B cell (primary cell): Measurements from ENCODE around the gene ARHGEF33. TPM values are rescaled to one million over a fixed set of nuclear protein-coding genes. Genes with fewer than 3 reads are reported as not detected.

ENCODE experiments used
- ATAC-seq: fragments of 200-7000 bp; cut with Tn5 transposase; one replicate; pipeline ENCODE4 v1.10.0; 2021; ENCODE audit warnings: low read depth, mild to moderate bottlenecking, moderate number of reproducible peaks, moderate library complexity
- CTCF ChIA-PET: fragments of 350-600 bp; sonication (Branson Sonifier 250); formaldehyde crosslinking; loops from one replicate; lab custom pipeline; 2021; ENCODE audit warnings: antibody characterized with exemption, inconsistent platforms; lab: Charles Lee
- POLR2A ChIA-PET: fragments of 350-600 bp; sonication (Branson Sonifier 250); formaldehyde crosslinking; loops from one replicate; lab custom pipeline; 2021; ENCODE audit warnings: antibody characterized with exemption; lab: Charles Lee
- DNase-seq: peaks from one replicate; pipeline ENCODE4 v3.0.0; 2013
- H2AFZ ChIP-seq: 2 replicates; pipeline ENCODE4 v1.6.1; 2012; ENCODE audit warnings: mild to moderate bottlenecking, low read depth, low read length; ENCODE audit not compliant: insufficient read depth, poor library complexity, severe bottlenecking
- H3K27ac ChIP-seq, 2 donors: 1 replicate in 1 of 2; 2 replicates in 1 of 2; pipeline ENCODE4 v1.5.1; 2012 to 2013; ENCODE audit warnings: low read length in 2 of 2, mild to moderate bottlenecking in 2 of 2, moderate library complexity in 1 of 2
- H3K27me3 ChIP-seq, 4 experiments: fragments of 200-600 bp in 1 of 4; sonication (generic) in 1 of 4; replicated peaks in 1 of 4; 1 replicate in 2 of 4; 2 replicates in 2 of 4; pipeline versions ENCODE4 v1.6.1 to v1.7.0; 2013 to 2016; ENCODE audit warnings: low read length in 3 of 4, mild to moderate bottlenecking in 2 of 4, mixed read lengths in 1 of 4, moderate library complexity in 1 of 4; ENCODE audit not compliant: insufficient read depth in 4 of 4, control insufficient read depth in 3 of 4; ENCODE audit errors: control extremely low read depth in 1 of 4
- H3K36me3 ChIP-seq, 2 experiments: replicated peaks in 1 of 2; 1 replicate in 1 of 2; 2 replicates in 1 of 2; pipeline versions ENCODE4 v1.6.1 to v1.7.1; 2013; ENCODE audit warnings: low read length in 1 of 2; ENCODE audit not compliant: insufficient read depth in 2 of 2, control insufficient read depth in 1 of 2; ENCODE audit errors: control extremely low read depth in 1 of 2, extremely low read depth in 1 of 2
- H3K4me1 ChIP-seq, 2 donors: fragments of 200-600 bp in 1 of 2; sonication (generic) in 1 of 2; 1 replicate in 1 of 2; 2 replicates in 1 of 2; pipeline versions ENCODE4 v1.5.1 to v1.6.1; 2013 to 2017; ENCODE audit warnings: low read length in 2 of 2; ENCODE audit not compliant: control insufficient read depth in 2 of 2, insufficient read depth in 2 of 2
- H3K4me2 ChIP-seq: replicated peaks from 2 replicates; pipeline ENCODE3; 2012; ENCODE audit warnings: mild to moderate bottlenecking, low read depth, low read length; ENCODE audit not compliant: poor library complexity, severe bottlenecking
- H3K4me3 ChIP-seq, 5 experiments: fragments of 200-600 bp in 1 of 5; sonication (generic) in 1 of 5; 1 replicate in 3 of 5; 2 replicates in 2 of 5; pipeline versions ENCODE4 v1.5.1 to v1.7.0; 2011 to 2016; ENCODE audit warnings: low read length in 4 of 5, mild to moderate bottlenecking in 4 of 5, low read depth in 2 of 5, control low read depth in 1 of 5, moderate library complexity in 1 of 5; ENCODE audit not compliant: insufficient read depth in 1 of 5; ENCODE audit errors: control extremely low read depth in 1 of 5, extremely low read depth in 1 of 5
- H3K79me2 ChIP-seq: fragments of 200-600 bp; sonication (generic); one replicate; pipeline ENCODE4 v1.6.0; 2016; ENCODE audit warnings: low read length; ENCODE audit not compliant: control insufficient read depth, insufficient read depth
- H3K9ac ChIP-seq: fragments of 200-600 bp; sonication (generic); 2 replicates; pipeline ENCODE4 v1.6.1; 2017; ENCODE audit warnings: mild to moderate bottlenecking, low read length, moderate library complexity
- H3K9me3 ChIP-seq, 3 donors: one replicate each; pipeline versions ENCODE4 v1.6.1 to v1.7.1; 2013; ENCODE audit warnings: low read length in 2 of 3; ENCODE audit not compliant: control insufficient read depth in 2 of 3, insufficient read depth in 1 of 3; ENCODE audit errors: control extremely low read depth in 1 of 3
- H4K20me1 ChIP-seq: 2 replicates; pipeline ENCODE4 v1.6.0; 2012; ENCODE audit warnings: mild to moderate bottlenecking, low read length; ENCODE audit not compliant: insufficient read depth, control insufficient read depth, poor library complexity, severe bottlenecking
- H3K27ac Mint-ChIP-seq: one replicate; pipeline ENCODE4 v1.8.0; 2021; ENCODE audit warnings: mixed read lengths
- H3K27me3 Mint-ChIP-seq: one replicate; pipeline ENCODE4 v1.8.0; 2021; ENCODE audit warnings: mixed read lengths
- H3K4me1 Mint-ChIP-seq: one replicate; pipeline ENCODE4 v1.8.0; 2021; ENCODE audit warnings: mixed read lengths
- H3K4me3 Mint-ChIP-seq: one replicate; pipeline ENCODE4 v1.8.0; 2021; ENCODE audit warnings: mixed read lengths
- H3K9me3 Mint-ChIP-seq: one replicate; pipeline ENCODE4 v1.8.0; 2022; ENCODE audit warnings: mixed read lengths; ENCODE audit not compliant: insufficient read depth
- EZH2 ChIP-seq: IDR thresholded peaks from 2 replicates; pipeline ENCODE4 v1.6.1; 2012; ENCODE audit warnings: borderline replicate concordance, low read depth, mild to moderate bottlenecking, moderate library complexity, low read length; ENCODE audit not compliant: insufficient read depth, poor library complexity, severe bottlenecking
- WGBS: methylation state at CpG from one replicate; pipeline ENCODE4 v1.1.5; 2013; ENCODE audit warnings: missing lambda C conversion rate; ENCODE audit not compliant: insufficient coverage; 5-methylcytosine and 5-hydroxymethylcytosine counted together
- intact Hi-C: fragments of 100-400 bp; cut with micrococcal nuclease; formaldehyde crosslinking; loops from one replicate; pipeline ENCODE4 v1.10.0; 2022
- polyA plus RNA-seq: library from polyadenylated mRNA; depleted of rRNA; stranded (reverse); fragments of >200 nt; gene quantifications from 2 replicates; pipeline ENCODE4 v1.2.3, GENCODE V29; 2012
- total RNA-seq, 2 donors: library from RNA; stranded (reverse); fragments of 120-200 nt in 1 of 2; gene quantifications; 1 replicate in 1 of 2; 2 replicates in 1 of 2; pipeline versions ENCODE4 v1.2.3 to v1.2.4, GENCODE V29; 2013 to 2022
- TF ChIP-seq, protein P1 (sequence below): fragments of 200-600 bp; IDR thresholded peaks from one replicate; pipeline ENCODE4 v1.8.0; 2022; ENCODE audit warnings: antibody characterized with exemption, mild to moderate bottlenecking

Gene ARHGEF33
- total and polyA plus RNA-seq, 2 donors (not counting 1 experiment from before 2014, with no cell fraction given), result 0.04 to 0.20 TPM

DNA sequence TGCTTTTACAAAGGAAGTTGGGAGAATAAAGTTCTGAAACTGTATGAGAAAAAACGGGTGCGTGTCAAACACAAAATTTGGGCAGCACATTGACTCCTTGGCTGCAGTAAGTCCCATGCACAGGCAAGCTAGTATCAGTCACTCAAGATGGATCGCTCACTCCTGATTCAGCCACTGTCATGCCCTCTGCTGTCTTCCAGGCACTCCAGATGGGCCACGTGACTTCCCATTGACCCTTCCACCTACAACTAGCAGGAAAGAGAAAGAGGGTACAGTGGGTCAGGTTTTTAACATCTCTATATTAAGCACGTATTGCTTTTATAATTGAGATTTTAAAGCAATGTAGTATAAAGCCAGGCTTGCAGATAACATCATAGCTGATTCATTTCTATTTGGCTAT is 8.6 kb downstream of the ARHGEF33 start:
- 100% methylated on average over 3 of the region's 5 CpGs for WGBS
- Mint-ChIP-seq H3K9me3 (no peaks in the 10 kb centered on the region), H3K27me3 (peaks cover 9% of the 10 kb centered on the region), H3K4me1 (no peaks in the 10 kb centered on the region), H3K4me3 (no peak overlapping the region), H3K27ac (no peak overlapping the region)
- TF ChIP-seq, protein P1, sequence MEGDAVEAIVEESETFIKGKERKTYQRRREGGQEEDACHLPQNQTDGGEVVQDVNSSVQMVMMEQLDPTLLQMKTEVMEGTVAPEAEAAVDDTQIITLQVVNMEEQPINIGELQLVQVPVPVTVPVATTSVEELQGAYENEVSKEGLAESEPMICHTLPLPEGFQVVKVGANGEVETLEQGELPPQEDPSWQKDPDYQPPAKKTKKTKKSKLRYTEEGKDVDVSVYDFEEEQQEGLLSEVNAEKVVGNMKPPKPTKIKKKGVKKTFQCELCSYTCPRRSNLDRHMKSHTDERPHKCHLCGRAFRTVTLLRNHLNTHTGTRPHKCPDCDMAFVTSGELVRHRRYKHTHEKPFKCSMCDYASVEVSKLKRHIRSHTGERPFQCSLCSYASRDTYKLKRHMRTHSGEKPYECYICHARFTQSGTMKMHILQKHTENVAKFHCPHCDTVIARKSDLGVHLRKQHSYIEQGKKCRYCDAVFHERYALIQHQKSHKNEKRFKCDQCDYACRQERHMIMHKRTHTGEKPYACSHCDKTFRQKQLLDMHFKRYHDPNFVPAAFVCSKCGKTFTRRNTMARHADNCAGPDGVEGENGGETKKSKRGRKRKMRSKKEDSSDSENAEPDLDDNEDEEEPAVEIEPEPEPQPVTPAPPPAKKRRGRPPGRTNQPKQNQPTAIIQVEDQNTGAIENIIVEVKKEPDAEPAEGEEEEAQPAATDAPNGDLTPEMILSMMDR, result no peak
- no peak for TF ChIP-seq EZH2
- H3K4me1 ChIP-seq, result no peaks in the 10 kb centered on the region
- DNase-seq, result no peak
- no peak overlapping the region for H3K27ac ChIP-seq
- H3K79me2 ChIP-seq, result no peaks in the 10 kb centered on the region
- POLR2A ChIA-PET, result no interaction called here
- ATAC-seq, result no peak
- no peak overlapping the region for H3K4me2 ChIP-seq
- no peak overlapping the region for H2AFZ ChIP-seq
- intact Hi-C loops, result no loop called here
- peaks cover 0 to 4% (median 0%) of the 10 kb centered on the region in 4 experiments for H3K27me3 ChIP-seq
- no peaks in the 10 kb centered on the region for H3K36me3 ChIP-seq
- CTCF ChIA-PET, result no interaction called here
- no peak overlapping the region for H3K4me3 ChIP-seq
- no peaks in the 10 kb centered on the region for H3K9me3 ChIP-seq
- no peak overlapping the region for H3K9ac ChIP-seq
- H4K20me1 ChIP-seq, result no peaks in the 10 kb centered on the region

DNA sequence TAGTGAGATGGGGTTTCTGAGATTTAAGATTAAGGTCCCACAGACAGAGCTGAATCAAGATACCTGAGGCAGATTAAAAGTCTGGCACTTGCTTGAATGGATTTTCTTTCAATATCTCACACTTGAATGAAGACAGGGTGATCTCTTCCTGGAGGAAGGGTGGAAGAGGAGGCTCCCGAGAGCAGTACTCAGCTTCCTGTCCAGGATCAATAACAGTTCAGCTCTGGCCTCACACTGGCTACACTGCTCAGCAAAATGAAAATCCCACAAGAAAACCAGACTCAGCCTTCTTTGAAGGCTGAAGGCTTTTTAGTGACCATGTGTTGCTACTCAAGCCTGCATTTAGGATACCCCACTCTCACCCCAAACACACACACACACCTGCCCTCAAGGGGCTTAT is 11.1 kb downstream of the ARHGEF33 start:
- ChIA-PET POLR2A (no interaction called here), CTCF (no interaction called here)
- Histone ChIP-seq H4K20me1 (no peaks in the 10 kb centered on the region), H2AFZ (no peak overlapping the region), H3K4me3 (no peak overlapping the region), H3K27ac (no peak overlapping the region), H3K36me3 (no peaks in the 10 kb centered on the region), H3K27me3 (peaks cover 0 to 4% (median 0%) of the 10 kb centered on the region in 4 experiments), H3K4me2 (no peak overlapping the region), H3K9ac (no peak overlapping the region), H3K79me2 (no peaks in the 10 kb centered on the region), H3K9me3 (no peaks in the 10 kb centered on the region), H3K4me1 (no peaks in the 10 kb centered on the region)
- Mint-ChIP-seq H3K9me3 (no peaks in the 10 kb centered on the region), H3K4me1 (no peaks in the 10 kb centered on the region), H3K4me3 (no peak overlapping the region), H3K27me3 (peaks cover 9% of the 10 kb centered on the region), H3K27ac (no peak overlapping the region)
- TF ChIP-seq, protein P1, result no peak
- TF ChIP-seq EZH2, result no peak
- DNase-seq (no peak), ATAC-seq (no peak)
- no CpG with 5 or more reads among the region's 1 CpG for WGBS
- intact Hi-C loops, result no loop called here
